H54 (cell line): ENCODE data around the gene VPS54.
"Not testable (repeated sequence)": the region's sequence is repeated elsewhere in the genome, so short reads cannot be mapped to it uniquely, and the experiment has no call there.

Experiments used
- DNase-seq: peaks from one replicate; pipeline ENCODE4 v3.0.0; 2011; ENCODE audit warnings: low spot score, mixed read lengths; ENCODE audit not compliant: insufficient read length
- FAIRE-seq: peaks from 3 replicates; lab custom pipeline; 2011; peaks lifted over from hg19 to GRCh38; lab: Jason Lieb, UNC
- POLR2A ChIP-seq: IDR thresholded peaks from 2 replicates; pipeline ENCODE4 v1.6.1; 2011; ENCODE audit warnings: low read depth, mild to moderate bottlenecking, low read length

The VPS54 gene

DNA sequence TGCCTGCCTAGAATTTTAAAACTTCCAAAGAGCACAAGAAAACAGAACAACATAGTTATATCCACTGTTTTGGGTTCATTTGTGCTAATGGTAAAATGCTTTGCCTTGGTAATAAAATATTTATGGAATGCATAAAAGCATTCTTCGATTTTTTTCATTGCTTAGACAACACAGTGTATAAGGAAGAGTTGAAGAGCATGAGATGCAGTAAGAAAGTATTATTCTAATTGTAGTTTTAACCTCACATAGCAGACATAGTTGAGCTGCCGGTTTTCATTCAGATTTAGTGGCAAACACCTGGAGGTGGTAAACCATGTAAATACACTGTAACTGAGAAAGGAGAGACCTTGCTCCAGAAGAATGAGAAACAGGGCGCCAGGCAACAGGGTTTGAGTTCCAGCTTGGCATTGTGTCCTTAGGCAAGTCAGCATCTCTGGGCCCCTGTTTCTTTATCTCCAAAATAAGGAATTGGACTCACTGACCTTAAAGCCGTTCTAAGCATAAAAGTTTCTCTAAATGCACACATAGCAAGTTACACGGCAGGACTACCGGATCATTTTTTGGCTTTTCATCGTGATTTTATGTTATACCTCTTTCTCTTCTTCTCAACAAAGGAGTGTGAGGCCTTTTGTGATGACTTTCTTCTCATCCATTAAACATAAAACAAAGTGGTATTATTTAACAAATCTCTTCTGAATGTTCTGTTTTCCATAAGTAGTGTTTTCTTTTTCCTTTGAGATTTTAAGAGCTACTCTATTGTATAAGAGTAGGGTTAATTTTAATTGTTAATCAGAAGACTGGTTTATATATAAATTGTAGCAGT lies 169.6 kb downstream of the VPS54 start:
- peak; percentile 55 for FAIRE-seq
- TF ChIP-seq POLR2A = no peak
- no peak for DNase-seq

- DNase-seq, FAIRE-seq: not testable (repeated sequence)
Observed at GRCh38 chr2:63847571-63847970, 171.7 kb downstream of the VPS54 start.

GRCh38 chr2:63846487-63846886 lies 172.7 kb downstream of the VPS54 start:
- TF ChIP-seq POLR2A = no peak
- no peak for FAIRE-seq
- no peak for DNase-seq

DNA sequence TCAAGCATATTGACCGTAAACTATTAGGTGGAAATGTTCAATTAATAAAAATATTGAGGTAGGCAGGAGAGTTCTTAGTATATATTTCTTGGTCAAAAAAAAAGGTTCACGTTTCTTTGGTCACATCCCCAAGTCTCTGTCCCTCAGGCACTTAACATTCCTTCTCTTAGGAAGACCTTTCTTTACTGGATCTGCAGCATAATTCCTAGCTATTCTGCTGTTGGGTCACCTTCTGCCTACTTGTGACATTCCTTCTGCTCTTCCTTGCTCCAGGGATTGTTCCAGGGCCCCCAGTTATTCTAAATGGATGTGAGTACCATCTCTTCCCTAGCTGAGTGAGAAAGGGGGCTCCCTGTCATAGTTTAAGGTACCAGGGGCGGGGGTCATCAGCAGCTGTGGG lies 173.4 kb downstream of the VPS54 start:
- TF ChIP-seq POLR2A = no peak
- FAIRE-seq (no peak), DNase-seq (no peak)

DNA sequence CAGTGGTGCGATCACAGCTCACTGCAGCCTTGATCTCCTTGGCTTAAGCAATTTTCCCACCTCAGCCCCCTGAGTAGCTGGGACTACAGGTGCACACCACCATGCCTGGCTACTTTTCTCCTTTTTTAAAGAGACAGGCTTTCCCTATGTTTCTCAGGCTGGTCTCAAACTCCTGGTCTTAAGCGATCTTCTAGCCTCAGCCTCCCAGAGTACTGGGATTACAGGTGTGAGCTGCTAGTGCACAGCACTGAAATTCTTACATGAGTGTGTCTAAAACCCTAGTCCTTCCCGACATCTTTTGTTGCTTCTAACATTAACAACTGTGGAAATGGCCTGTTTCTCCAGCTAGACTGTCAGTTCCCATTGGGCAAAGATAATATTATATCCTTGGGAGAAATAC lies 174.6 kb downstream of the VPS54 start:
- no peak for FAIRE-seq
- TF ChIP-seq POLR2A = no peak
- no peak for DNase-seq

DNA sequence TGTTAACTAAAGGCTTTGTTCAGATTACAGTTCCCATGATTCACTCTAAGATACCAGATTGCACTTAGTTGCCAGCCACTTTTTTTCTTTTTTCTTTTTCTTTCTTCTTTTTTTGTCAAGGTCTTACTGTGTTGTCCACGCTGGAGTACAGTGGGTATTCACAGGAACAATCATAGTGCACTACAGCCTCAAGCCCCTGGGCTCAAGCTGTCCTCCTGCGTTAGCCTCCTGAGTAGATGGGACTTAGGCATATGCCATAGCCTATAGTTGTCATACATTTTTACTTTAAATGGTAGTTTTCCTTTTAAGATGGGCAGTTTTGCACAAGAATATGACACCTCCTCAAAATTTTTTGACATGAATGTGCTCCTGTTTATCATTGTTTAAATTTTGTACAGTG lies 175.4 kb downstream of the VPS54 start:
- TF ChIP-seq POLR2A = no peak
- DNase-seq (no peak), FAIRE-seq (no peak)

DNA sequence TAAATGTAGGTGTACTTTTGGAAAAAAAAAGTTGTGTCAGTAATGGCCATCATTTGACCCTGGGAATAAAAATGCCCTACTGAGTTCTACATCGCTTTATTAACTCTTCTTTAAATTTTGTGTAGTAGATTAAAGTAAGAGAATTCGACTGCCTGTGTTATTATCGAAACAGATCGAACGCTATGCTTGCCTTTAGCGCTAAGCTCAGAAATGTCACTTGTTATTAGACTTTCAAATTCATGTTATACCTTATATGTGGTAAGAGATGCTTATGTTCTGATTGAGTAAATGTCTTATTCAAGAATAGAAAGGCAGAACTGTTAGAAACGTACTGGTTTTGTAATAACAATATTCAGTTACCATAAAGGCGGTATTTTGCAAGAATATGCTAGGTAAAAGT lies 176.1 kb downstream of the VPS54 start:
- no peak for TF ChIP-seq POLR2A
- no peak for FAIRE-seq

GRCh38 chr2:63842149-63843061 lies 176.8 kb downstream of the VPS54 start:
- DNase-seq (no peak), FAIRE-seq (no peak)
- no peak for TF ChIP-seq POLR2A

More for the DNA sequence above, 176.1 kb downstream of the VPS54 start:
- DNase-seq = no peak
